OCI-LY7 (cell line): ENCODE data around the gene UBA1. TPM values are rescaled to one million over a fixed set of nuclear protein-coding genes. Genes with fewer than 3 reads are reported as not detected.
"Not testable (repeated sequence)": the region's sequence is repeated elsewhere in the genome, so short reads cannot be mapped to it uniquely, and the experiment has no call there.

Experiments used
- BruUV-seq: library from RNA; stranded (reverse); fragments of 400-500 nt; replicated peaks from 2 replicates; lab custom pipeline; 2021; lab: Mats Ljungman, UMichigan
- CTCF ChIA-PET: fragments of 300-600 bp; sonication (Branson Sonifier 250); formaldehyde crosslinking; loops from one replicate; lab custom pipeline; 2022; ENCODE audit warnings: antibody characterized with exemption; ENCODE audit not compliant: unreplicated experiment; lab: Charles Lee
- POLR2A ChIA-PET: fragments of 300-600 bp; sonication (Branson Sonifier 250); formaldehyde crosslinking; loops from one replicate; lab custom pipeline; 2022; ENCODE audit warnings: antibody characterized with exemption; lab: Charles Lee
- DNase-seq: peaks from one replicate; pipeline ENCODE4 v3.0.0-alpha.2; 2015; ENCODE audit warnings: low spot score
- H2AFZ ChIP-seq: fragments of 200-600 bp; sonication (generic), shearing (Covaris generic); 2 replicates; pipeline ENCODE4 v1.6.1; 2014; ENCODE audit warnings: mild to moderate bottlenecking, antibody characterized with exemption, low read length, moderate library complexity
- H3K27ac ChIP-seq: fragments of 200-600 bp; sonication (generic); 2 replicates; pipeline ENCODE4 v1.5.1; 2014; ENCODE audit warnings: mixed run types, low read depth, mild to moderate bottlenecking, moderate library complexity, low read length, inconsistent platforms; ENCODE audit not compliant: poor library complexity, severe bottlenecking
- H3K36me3 ChIP-seq: fragments of 200-600 bp; sonication (generic); 2 replicates; pipeline ENCODE4 v1.6.1; 2014; ENCODE audit warnings: mild to moderate bottlenecking, antibody characterized with exemption, low read length, moderate library complexity, mixed read lengths; ENCODE audit not compliant: insufficient read depth
- H3K4me1 ChIP-seq: fragments of 200-600 bp; sonication (generic); 2 replicates; pipeline ENCODE4 v1.5.1; 2014; ENCODE audit warnings: mild to moderate bottlenecking, low read length; ENCODE audit not compliant: insufficient read depth, poor library complexity, severe bottlenecking
- H3K4me2 ChIP-seq: fragments of 200-600 bp; sonication (generic); 2 replicates; pipeline ENCODE4 v1.6.1; 2014; ENCODE audit warnings: mild to moderate bottlenecking, low read length
- H3K4me3 ChIP-seq: fragments of 200-600 bp; sonication (generic); 2 replicates; pipeline ENCODE4 v1.5.1; 2014; ENCODE audit warnings: mild to moderate bottlenecking, low read depth, low read length; ENCODE audit not compliant: poor library complexity, severe bottlenecking
- H3K79me2 ChIP-seq: fragments of 200-600 bp; sonication (generic); 2 replicates; pipeline ENCODE4 v1.6.1; 2016; ENCODE audit warnings: low read depth, mild to moderate bottlenecking, low read length, moderate library complexity, mixed read lengths; ENCODE audit not compliant: insufficient read depth
- H3K9me2 ChIP-seq: fragments of 200-600 bp; sonication (generic); 2 replicates; pipeline ENCODE4 v1.6.1; 2016; ENCODE audit warnings: mild to moderate bottlenecking, low read length, mixed read lengths; ENCODE audit not compliant: insufficient read depth
- H3K9me3 ChIP-seq: fragments of 200-600 bp; sonication (generic); 2 replicates; pipeline ENCODE4 v1.6.1; 2014; ENCODE audit warnings: mild to moderate bottlenecking, mixed run types, low read length, mixed read lengths
- H4K20me1 ChIP-seq: fragments of 200-600 bp; sonication (generic); 2 replicates; pipeline ENCODE4 v1.6.1; 2014; ENCODE audit warnings: mild to moderate bottlenecking, antibody characterized with exemption, low read length, moderate library complexity, mixed read lengths; ENCODE audit not compliant: insufficient read depth
- EZH2phosphoT487 ChIP-seq: fragments of 200-600 bp; sonication (generic); IDR thresholded peaks from 2 replicates; pipeline ENCODE4 v1.6.1; 2018; ENCODE audit warnings: low read depth, borderline replicate concordance, mild to moderate bottlenecking, mixed run types, antibody characterized with exemption, low read length, moderate library complexity, mixed read lengths
- intact Hi-C: fragments of 100-400 bp; cut with micrococcal nuclease; formaldehyde crosslinking; loops from one replicate; pipeline ENCODE4 v1.10.0; 2022; ENCODE audit not compliant: unreplicated experiment
- total RNA-seq, 2 experiments: library from RNA; depleted of rRNA in 1 of 2; stranded (reverse); fragments of >200 nt in 1 of 2; shearing (Covaris generic) in 1 of 2; gene quantifications; 2 replicates each; pipeline ENCODE4 v1.2.3, GENCODE V29; 2014 to 2022
- TF ChIP-seq, protein P1 (sequence below): fragments of 200-600 bp; sonication (generic); conservative IDR thresholded peaks from 2 replicates; pipeline ENCODE4 v1.5.1; 2014; ENCODE audit warnings: mild to moderate bottlenecking, antibody characterized with exemption, low read length, moderate library complexity, mixed read lengths

The UBA1 gene
- total RNA-seq, 2 experiments from 2014 or later: 169 to 294 TPM

- TF ChIP-seq EZH2phosphoT487: no peak
- TF ChIP-seq, protein P1, sequence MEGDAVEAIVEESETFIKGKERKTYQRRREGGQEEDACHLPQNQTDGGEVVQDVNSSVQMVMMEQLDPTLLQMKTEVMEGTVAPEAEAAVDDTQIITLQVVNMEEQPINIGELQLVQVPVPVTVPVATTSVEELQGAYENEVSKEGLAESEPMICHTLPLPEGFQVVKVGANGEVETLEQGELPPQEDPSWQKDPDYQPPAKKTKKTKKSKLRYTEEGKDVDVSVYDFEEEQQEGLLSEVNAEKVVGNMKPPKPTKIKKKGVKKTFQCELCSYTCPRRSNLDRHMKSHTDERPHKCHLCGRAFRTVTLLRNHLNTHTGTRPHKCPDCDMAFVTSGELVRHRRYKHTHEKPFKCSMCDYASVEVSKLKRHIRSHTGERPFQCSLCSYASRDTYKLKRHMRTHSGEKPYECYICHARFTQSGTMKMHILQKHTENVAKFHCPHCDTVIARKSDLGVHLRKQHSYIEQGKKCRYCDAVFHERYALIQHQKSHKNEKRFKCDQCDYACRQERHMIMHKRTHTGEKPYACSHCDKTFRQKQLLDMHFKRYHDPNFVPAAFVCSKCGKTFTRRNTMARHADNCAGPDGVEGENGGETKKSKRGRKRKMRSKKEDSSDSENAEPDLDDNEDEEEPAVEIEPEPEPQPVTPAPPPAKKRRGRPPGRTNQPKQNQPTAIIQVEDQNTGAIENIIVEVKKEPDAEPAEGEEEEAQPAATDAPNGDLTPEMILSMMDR: no peak
- no peaks in the 10 kb centered on the region for H3K4me1 ChIP-seq
- no peak for DNase-seq
- H3K36me3 ChIP-seq: peaks cover 10% of the 10 kb centered on the region; the same call in 1 of the 2 replicates
- no TSS peak for BruUV-seq
- no peaks in the 10 kb centered on the region for H3K79me2 ChIP-seq
- no peak overlapping the region for H3K27ac ChIP-seq
- no peaks in the 10 kb centered on the region for H4K20me1 ChIP-seq
- CTCF ChIA-PET: no interaction called here
- H3K9me3 ChIP-seq: no peaks in the 10 kb centered on the region
- H2AFZ ChIP-seq: no peak overlapping the region
- intact Hi-C loops: no loop called here
- H3K4me3 ChIP-seq: no peak overlapping the region
- H3K4me2 ChIP-seq: no peak overlapping the region
- POLR2A ChIA-PET: no interaction called here
- no peaks in the 10 kb centered on the region for H3K9me2 ChIP-seq
Observed at GRCh38 chrX:47247999-47248320, 54.3 kb downstream of the UBA1 start.

- BruUV-seq: no TSS peak
- intact Hi-C loops: no loop called here
- CTCF ChIA-PET: no interaction called here
- H3K9me3 ChIP-seq: no peaks in the 10 kb centered on the region
- H3K4me3 ChIP-seq: no peak overlapping the region
- H3K79me2 ChIP-seq: no peaks in the 10 kb centered on the region
- H4K20me1 ChIP-seq: no peaks in the 10 kb centered on the region
- no peak for DNase-seq
- no peak overlapping the region for H2AFZ ChIP-seq
- H3K36me3 ChIP-seq: peaks cover 10% of the 10 kb centered on the region; the same call in 1 of the 2 replicates
- no peak for TF ChIP-seq EZH2phosphoT487
- TF ChIP-seq, protein P1: no peak
- no peaks in the 10 kb centered on the region for H3K4me1 ChIP-seq
- POLR2A ChIA-PET: no interaction called here
- no peak overlapping the region for H3K4me2 ChIP-seq
- no peaks in the 10 kb centered on the region for H3K9me2 ChIP-seq
- no peak overlapping the region for H3K27ac ChIP-seq
Observed at GRCh38 chrX:47248576-47248975, 54.9 kb downstream of the UBA1 start.

GRCh38 chrX:47250017-47250347, 56.4 kb downstream of the UBA1 start:
- Histone ChIP-seq H3K9me2 (no peaks in the 10 kb centered on the region), H3K27ac (no peak overlapping the region), H3K4me3 (no peak overlapping the region), H3K4me2 (no peak overlapping the region), H4K20me1 (no peaks in the 10 kb centered on the region), H3K9me3 (no peaks in the 10 kb centered on the region), H3K4me1 (no peaks in the 10 kb centered on the region), H3K79me2 (no peaks in the 10 kb centered on the region), H3K36me3 (peaks cover 2% of the 10 kb centered on the region; the same call in 1 of the 2 replicates), H2AFZ (no peak overlapping the region)
- intact Hi-C loops: no loop called here
- TF ChIP-seq, protein P1: no peak
- TF ChIP-seq EZH2phosphoT487: no peak
- ChIA-PET CTCF (no interaction called here), POLR2A (no interaction called here)
- no TSS peak for BruUV-seq
- DNase-seq: no peak

DNA sequence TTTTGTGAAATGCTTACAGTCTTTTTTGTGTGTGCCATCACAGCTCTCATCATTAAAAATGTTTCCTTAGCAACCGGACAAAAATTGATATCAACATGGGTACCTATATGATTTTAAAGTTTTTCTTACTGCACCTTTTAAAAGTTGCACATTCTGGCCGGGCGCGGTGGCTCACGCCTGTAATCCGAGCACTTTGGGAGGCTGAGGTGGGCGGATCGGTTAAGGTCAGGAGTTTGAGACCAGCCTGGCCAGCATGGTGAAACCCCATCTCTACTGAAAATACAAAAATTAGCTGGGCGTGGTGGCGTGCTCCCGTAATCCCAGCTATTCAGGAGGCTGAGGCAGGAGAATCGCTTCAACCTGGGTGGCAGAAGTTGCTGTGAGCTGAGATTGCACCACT, 64.0 kb downstream of the UBA1 start:
- H3K9me2 ChIP-seq, H3K4me2 ChIP-seq, H3K36me3 ChIP-seq, H3K9me3 ChIP-seq, BruUV-seq, DNase-seq, H3K27ac ChIP-seq, H3K4me1 ChIP-seq, H3K79me2 ChIP-seq, POLR2A ChIA-PET, H4K20me1 ChIP-seq, intact Hi-C loops, H2AFZ ChIP-seq, H3K4me3 ChIP-seq: not testable (repeated sequence)
- CTCF ChIA-PET: interaction anchor here (0.5 kb wide), 1 partner anchor 351 kb away, joined by 3 read pairs; no protein-coding TSS in a partner anchor
